Pons (tissue), 1 donor: ENCODE data around the gene YKT6.

Experiments
- DNase-seq: peaks from one replicate; pipeline ENCODE4 v3.0.0-alpha.2; 2016; ENCODE audit warnings: low spot score

YKT6 gene

GRCh38 chr7:44258865-44259546, 58.2 kb downstream of the YKT6 start:
- DNase-seq = no peak

- peak; percentile 29 for DNase-seq
Measured at GRCh38 chr7:44259547-44260457, 59.0 kb downstream of the YKT6 start.

- DNase-seq = no peak
Measured at GRCh38 chr7:44261240-44261639, 60.5 kb downstream of the YKT6 start.

GRCh38 chr7:44262031-44262430, 61.3 kb downstream of the YKT6 start:
- no peak for DNase-seq

GRCh38 chr7:44263326-44264082, 62.7 kb downstream of the YKT6 start:
- DNase-seq = no peak
